ENCODE results near the gene SUCLG2. TPM values are rescaled to one million over a fixed set of nuclear protein-coding genes. Genes with fewer than 3 reads are reported as not detected.

The SUCLG2 gene
- total and polyA plus RNA-seq, 2 experiments from 2014 or later, result 49.9 TPM

- Histone ChIP-seq H3K79me2 (ENCODE audit: insufficient read depth) (peaks cover 7% of the 10 kb centered on the region; the same call in 1 of the 2 replicates), H3K9ac (no peak overlapping the region), H3K36me3 (ENCODE audit: low read depth) (no peaks in the 10 kb centered on the region), H4K20me1 (ENCODE audit: insufficient read depth) (no peaks in the 10 kb centered on the region), H3K4me3 (no peak overlapping the region), H3K27me3 (replicated peaks; ENCODE audit: insufficient read depth) (no peaks in the 10 kb centered on the region), H3K9me3 (ENCODE audit: low read depth) (no peaks in the 10 kb centered on the region), H3K4me1 (ENCODE audit: insufficient read depth) (no peaks in the 10 kb centered on the region), H2AFZ (no peak overlapping the region), H3K9me2 (ENCODE audit: insufficient read depth) (no peaks in the 10 kb centered on the region), H3K4me2 (ENCODE audit: unreplicated experiment) (no peak overlapping the region), H3K27ac (no peak overlapping the region), H3F3A (ENCODE audit: insufficient read depth) (no peaks in the 10 kb centered on the region)
- in situ Hi-C loops (cut with MboI), result no loop called here
- no peak for TF ChIP-seq EZH2 (IDR thresholded peaks at IDR 0.05; ENCODE audit: insufficient read depth, poor library complexity, severe bottlenecking)
- TF ChIP-seq EZH2phosphoT487 (IDR thresholded peaks at IDR 0.05; ENCODE audit: insufficient read depth, low read depth), result no peak
- DNase-seq, result no peak
- 79 to 83% methylated on average over 5 of the region's 5 CpGs for WGBS, 2 experiments (ENCODE audit: low coverage in 1 of 2, low lambda C conversion rate in 2 of 2, missing lambda C conversion rate in 2 of 2)
These were observed 76.0 kb downstream of the SUCLG2 start for GRCh38 chr3:67578416-67578815.

- Histone ChIP-seq H3K9me3 (ENCODE audit: low read depth) (no peaks in the 10 kb centered on the region), H3K27ac (no peak overlapping the region), H3K9me2 (ENCODE audit: insufficient read depth) (no peaks in the 10 kb centered on the region), H3F3A (ENCODE audit: insufficient read depth) (no peaks in the 10 kb centered on the region), H2AFZ (no peak overlapping the region), H3K4me3 (no peak overlapping the region), H3K4me1 (ENCODE audit: insufficient read depth) (no peaks in the 10 kb centered on the region), H3K79me2 (ENCODE audit: insufficient read depth) (peaks cover 6% of the 10 kb centered on the region; the same call in 1 of the 2 replicates), H3K36me3 (ENCODE audit: low read depth) (no peaks in the 10 kb centered on the region), H4K20me1 (ENCODE audit: insufficient read depth) (no peaks in the 10 kb centered on the region), H3K4me2 (ENCODE audit: unreplicated experiment) (no peak overlapping the region), H3K27me3 (replicated peaks; ENCODE audit: insufficient read depth) (no peaks in the 10 kb centered on the region), H3K9ac (no peak overlapping the region)
- no peak for DNase-seq
- in situ Hi-C loops (cut with MboI), result no loop called here
- WGBS, 2 experiments (ENCODE audit: low coverage in 1 of 2, low lambda C conversion rate in 2 of 2, missing lambda C conversion rate in 2 of 2), result 96 to 98% methylated on average over 3 of the region's 3 CpGs
- no peak for TF ChIP-seq EZH2phosphoT487 (IDR thresholded peaks at IDR 0.05; ENCODE audit: insufficient read depth, low read depth)
- TF ChIP-seq EZH2 (IDR thresholded peaks at IDR 0.05; ENCODE audit: insufficient read depth, poor library complexity, severe bottlenecking), result no peak
These were observed 78.0 kb downstream of the SUCLG2 start for GRCh38 chr3:67576441-67576840.

GRCh38 chr3:67569324-67569723 is 85.1 kb downstream of the SUCLG2 start:
- TF ChIP-seq EZH2phosphoT487 (IDR thresholded peaks at IDR 0.05; ENCODE audit: insufficient read depth, low read depth), result no peak
- TF ChIP-seq EZH2 (IDR thresholded peaks at IDR 0.05; ENCODE audit: insufficient read depth, poor library complexity, severe bottlenecking), result no peak
- in situ Hi-C loops (cut with MboI), result no loop called here
- Histone ChIP-seq H3F3A (ENCODE audit: insufficient read depth) (no peaks in the 10 kb centered on the region), H3K79me2 (ENCODE audit: insufficient read depth) (peaks cover 11% of the 10 kb centered on the region; the same call in 1 of the 2 replicates), H3K27ac (no peak overlapping the region), H3K9me2 (ENCODE audit: insufficient read depth) (no peaks in the 10 kb centered on the region), H3K27me3 (replicated peaks; ENCODE audit: insufficient read depth) (no peaks in the 10 kb centered on the region), H3K4me3 (no peak overlapping the region), H3K36me3 (ENCODE audit: low read depth) (no peaks in the 10 kb centered on the region), H3K9ac (no peak overlapping the region), H3K4me2 (ENCODE audit: unreplicated experiment) (no peak overlapping the region), H3K9me3 (ENCODE audit: low read depth) (no peaks in the 10 kb centered on the region), H2AFZ (no peak overlapping the region), H3K4me1 (ENCODE audit: insufficient read depth) (no peaks in the 10 kb centered on the region), H4K20me1 (ENCODE audit: insufficient read depth) (no peaks in the 10 kb centered on the region)
- 96 to 97% methylated on average over 3 of the region's 3 CpGs for WGBS, 2 experiments (ENCODE audit: low coverage in 1 of 2, low lambda C conversion rate in 2 of 2, missing lambda C conversion rate in 2 of 2)
- DNase-seq, result no peak

- in situ Hi-C loops (cut with MboI), result no loop called here
- WGBS, 2 experiments (ENCODE audit: low coverage in 1 of 2, low lambda C conversion rate in 2 of 2, missing lambda C conversion rate in 2 of 2), result 98 to 99% methylated on average over 5 of the region's 5 CpGs
- H3K27ac ChIP-seq, result no peak overlapping the region
- no peak overlapping the region for H3K4me3 ChIP-seq
- no peaks in the 10 kb centered on the region for H3F3A ChIP-seq (ENCODE audit: insufficient read depth)
- H3K9ac ChIP-seq, result no peak overlapping the region
- TF ChIP-seq EZH2phosphoT487 (IDR thresholded peaks at IDR 0.05; ENCODE audit: insufficient read depth, low read depth) (no peak), EZH2 (IDR thresholded peaks at IDR 0.05; ENCODE audit: insufficient read depth, poor library complexity, severe bottlenecking) (no peak)
- no peak overlapping the region for H2AFZ ChIP-seq
- no peaks in the 10 kb centered on the region for H4K20me1 ChIP-seq (ENCODE audit: insufficient read depth)
- H3K36me3 ChIP-seq (ENCODE audit: low read depth), result no peaks in the 10 kb centered on the region
- H3K79me2 ChIP-seq (ENCODE audit: insufficient read depth), result peaks cover 11% of the 10 kb centered on the region; the same call in 1 of the 2 replicates
- H3K9me2 ChIP-seq (ENCODE audit: insufficient read depth), result no peaks in the 10 kb centered on the region
- no peaks in the 10 kb centered on the region for H3K27me3 ChIP-seq (replicated peaks; ENCODE audit: insufficient read depth)
- no peaks in the 10 kb centered on the region for H3K9me3 ChIP-seq (ENCODE audit: low read depth)
- DNase-seq, result no peak
- no peaks in the 10 kb centered on the region for H3K4me1 ChIP-seq (ENCODE audit: insufficient read depth)
- H3K4me2 ChIP-seq (ENCODE audit: unreplicated experiment), result no peak overlapping the region
These were observed 86.5 kb downstream of the SUCLG2 start for GRCh38 chr3:67567893-67568292.

- no peak for TF ChIP-seq EZH2phosphoT487 (IDR thresholded peaks at IDR 0.05; ENCODE audit: insufficient read depth, low read depth)
- TF ChIP-seq EZH2 (IDR thresholded peaks at IDR 0.05; ENCODE audit: insufficient read depth, poor library complexity, severe bottlenecking), result no peak
- DNase-seq, result no peak
- no peak overlapping the region for H3K4me3 ChIP-seq
- no peak overlapping the region for H3K4me2 ChIP-seq (ENCODE audit: unreplicated experiment)
- H3K9me2 ChIP-seq (ENCODE audit: insufficient read depth), result peaks cover 3% of the 10 kb centered on the region; the same call in 1 of the 2 replicates
- H2AFZ ChIP-seq, result no peak overlapping the region
- H3K36me3 ChIP-seq (ENCODE audit: low read depth), result no peaks in the 10 kb centered on the region
- no peak overlapping the region for H3K9ac ChIP-seq
- in situ Hi-C loops (cut with MboI), result no loop called here
- H3K27me3 ChIP-seq (replicated peaks; ENCODE audit: insufficient read depth), result no peaks in the 10 kb centered on the region
- no peaks in the 10 kb centered on the region for H4K20me1 ChIP-seq (ENCODE audit: insufficient read depth)
- no peak overlapping the region for H3K27ac ChIP-seq
- peaks cover 11% of the 10 kb centered on the region; the same call in 1 of the 2 replicates for H3K79me2 ChIP-seq (ENCODE audit: insufficient read depth)
- no peaks in the 10 kb centered on the region for H3K4me1 ChIP-seq (ENCODE audit: insufficient read depth)
- no peaks in the 10 kb centered on the region for H3K9me3 ChIP-seq (ENCODE audit: low read depth)
- H3F3A ChIP-seq (ENCODE audit: insufficient read depth), result no peaks in the 10 kb centered on the region
- WGBS, 2 experiments (ENCODE audit: low coverage in 1 of 2, low lambda C conversion rate in 2 of 2, missing lambda C conversion rate in 2 of 2), result 88 to 100% methylated on average over 1 of the region's 1 CpG
These were observed 89.4 kb downstream of the SUCLG2 start for GRCh38 chr3:67564973-67565372.
